PFSK-1 (cell line): Measurements from ENCODE around the gene RNF121.
A peak's percentile ranks its signal among the peaks of the same experiment; 100 is the strongest.

Experiments
- FOXP2 ChIP-seq: optimal IDR thresholded peaks from 2 replicates; pipeline ENCODE3; 2011; ENCODE audit warnings: borderline replicate concordance, control low read depth, inconsistent platforms; ENCODE audit not compliant: insufficient read depth; ENCODE audit errors: extremely low read length, extremely low read depth
- POLR2AphosphoS5 ChIP-seq: IDR thresholded peaks from 2 replicates; pipeline ENCODE4 v1.6.1; 2012; ENCODE audit warnings: low read depth, mild to moderate bottlenecking, control low read depth, low read length, moderate library complexity
- SIN3A ChIP-seq: IDR thresholded peaks from 2 replicates; pipeline ENCODE4 v1.6.1; 2012; ENCODE audit warnings: mild to moderate bottlenecking, low read length, moderate library complexity, borderline replicate concordance; ENCODE audit not compliant: insufficient read depth
- TAF1 ChIP-seq: IDR thresholded peaks from 2 replicates; pipeline ENCODE4 v1.6.1; 2012; ENCODE audit warnings: low read length, control low read depth, borderline replicate concordance; ENCODE audit not compliant: insufficient read depth
- TF ChIP-seq, protein P1 (sequence below), 2 experiments: IDR thresholded peaks; 2 replicates each; pipeline versions ENCODE4 v1.6.1 to v1.8.0; 2011 to 2012; ENCODE audit warnings: low read depth in 2 of 2, low read length in 2 of 2, control low read depth in 1 of 2, inconsistent platforms in 1 of 2, mild to moderate bottlenecking in 1 of 2, moderate library complexity in 1 of 2; ENCODE audit not compliant: insufficient read depth in 1 of 2

Gene RNF121

DNA sequence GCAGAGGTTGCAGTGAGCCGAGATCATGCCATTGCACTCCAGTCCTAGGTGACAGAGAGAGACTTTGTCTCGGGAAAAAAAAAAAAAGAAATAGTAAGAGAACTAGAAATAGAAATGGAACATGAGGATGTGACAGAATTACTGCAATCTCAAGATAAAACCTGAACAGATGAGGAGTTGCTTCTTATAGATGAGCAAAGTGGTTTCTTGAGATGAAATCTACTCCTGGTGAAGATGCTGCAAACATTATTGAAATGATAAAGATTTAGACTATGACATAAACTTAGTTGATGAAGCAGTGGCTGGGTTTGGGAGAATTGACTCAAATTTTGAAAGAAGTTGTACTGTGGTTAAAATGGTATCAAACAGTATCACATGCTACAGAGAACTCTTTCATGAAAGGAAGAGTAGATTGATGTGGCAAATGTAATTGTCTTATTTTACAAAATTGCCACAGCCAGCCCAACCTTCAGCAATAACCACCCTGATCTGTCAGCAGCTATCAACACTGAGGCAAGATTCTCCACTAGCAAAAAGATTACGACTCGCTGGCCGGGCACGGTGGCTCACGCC lies 14.1 kb upstream of the RNF121 start:
- no peak for TF ChIP-seq SIN3A
- TF ChIP-seq, protein P1, sequence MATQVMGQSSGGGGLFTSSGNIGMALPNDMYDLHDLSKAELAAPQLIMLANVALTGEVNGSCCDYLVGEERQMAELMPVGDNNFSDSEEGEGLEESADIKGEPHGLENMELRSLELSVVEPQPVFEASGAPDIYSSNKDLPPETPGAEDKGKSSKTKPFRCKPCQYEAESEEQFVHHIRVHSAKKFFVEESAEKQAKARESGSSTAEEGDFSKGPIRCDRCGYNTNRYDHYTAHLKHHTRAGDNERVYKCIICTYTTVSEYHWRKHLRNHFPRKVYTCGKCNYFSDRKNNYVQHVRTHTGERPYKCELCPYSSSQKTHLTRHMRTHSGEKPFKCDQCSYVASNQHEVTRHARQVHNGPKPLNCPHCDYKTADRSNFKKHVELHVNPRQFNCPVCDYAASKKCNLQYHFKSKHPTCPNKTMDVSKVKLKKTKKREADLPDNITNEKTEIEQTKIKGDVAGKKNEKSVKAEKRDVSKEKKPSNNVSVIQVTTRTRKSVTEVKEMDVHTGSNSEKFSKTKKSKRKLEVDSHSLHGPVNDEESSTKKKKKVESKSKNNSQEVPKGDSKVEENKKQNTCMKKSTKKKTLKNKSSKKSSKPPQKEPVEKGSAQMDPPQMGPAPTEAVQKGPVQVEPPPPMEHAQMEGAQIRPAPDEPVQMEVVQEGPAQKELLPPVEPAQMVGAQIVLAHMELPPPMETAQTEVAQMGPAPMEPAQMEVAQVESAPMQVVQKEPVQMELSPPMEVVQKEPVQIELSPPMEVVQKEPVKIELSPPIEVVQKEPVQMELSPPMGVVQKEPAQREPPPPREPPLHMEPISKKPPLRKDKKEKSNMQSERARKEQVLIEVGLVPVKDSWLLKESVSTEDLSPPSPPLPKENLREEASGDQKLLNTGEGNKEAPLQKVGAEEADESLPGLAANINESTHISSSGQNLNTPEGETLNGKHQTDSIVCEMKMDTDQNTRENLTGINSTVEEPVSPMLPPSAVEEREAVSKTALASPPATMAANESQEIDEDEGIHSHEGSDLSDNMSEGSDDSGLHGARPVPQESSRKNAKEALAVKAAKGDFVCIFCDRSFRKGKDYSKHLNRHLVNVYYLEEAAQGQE (IDR thresholded peaks at IDR 0.05; ENCODE audit: insufficient read depth in 1 of 2, low read depth in 2 of 2, low read length in 2 of 2): no peak
- no peak for TF ChIP-seq TAF1
- no peak for TF ChIP-seq FOXP2
- no peak for TF ChIP-seq POLR2AphosphoS5

DNA sequence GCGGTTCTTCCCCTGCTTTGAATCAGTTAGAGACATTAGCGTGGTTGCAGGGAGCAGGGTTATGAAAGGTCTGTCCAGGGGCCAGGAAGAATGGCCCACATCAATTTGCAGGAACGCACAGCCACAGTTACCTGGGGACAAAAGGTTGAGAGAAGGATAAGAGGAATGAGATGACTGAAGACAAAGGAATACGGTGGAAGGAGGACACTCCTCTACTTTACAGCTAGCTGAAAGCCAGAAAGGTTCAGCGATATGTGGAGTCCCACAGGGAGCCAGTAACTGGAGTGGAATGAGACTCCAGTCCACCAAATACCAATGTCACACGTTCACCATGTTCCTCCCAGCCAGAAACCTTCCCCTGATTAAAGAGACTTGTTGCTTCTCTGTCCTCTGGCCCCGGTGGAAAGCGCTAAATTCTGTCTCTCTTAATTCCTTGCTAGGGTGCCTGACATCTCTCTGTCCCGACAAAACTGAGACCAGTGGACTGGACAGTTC lies 11.2 kb upstream of the RNF121 start:
- TF ChIP-seq SIN3A (no peak), TAF1 (no peak)
- TF ChIP-seq, protein P1 (IDR thresholded peaks at IDR 0.05; ENCODE audit: insufficient read depth in 1 of 2, low read depth in 2 of 2, low read length in 2 of 2): no peak

DNA sequence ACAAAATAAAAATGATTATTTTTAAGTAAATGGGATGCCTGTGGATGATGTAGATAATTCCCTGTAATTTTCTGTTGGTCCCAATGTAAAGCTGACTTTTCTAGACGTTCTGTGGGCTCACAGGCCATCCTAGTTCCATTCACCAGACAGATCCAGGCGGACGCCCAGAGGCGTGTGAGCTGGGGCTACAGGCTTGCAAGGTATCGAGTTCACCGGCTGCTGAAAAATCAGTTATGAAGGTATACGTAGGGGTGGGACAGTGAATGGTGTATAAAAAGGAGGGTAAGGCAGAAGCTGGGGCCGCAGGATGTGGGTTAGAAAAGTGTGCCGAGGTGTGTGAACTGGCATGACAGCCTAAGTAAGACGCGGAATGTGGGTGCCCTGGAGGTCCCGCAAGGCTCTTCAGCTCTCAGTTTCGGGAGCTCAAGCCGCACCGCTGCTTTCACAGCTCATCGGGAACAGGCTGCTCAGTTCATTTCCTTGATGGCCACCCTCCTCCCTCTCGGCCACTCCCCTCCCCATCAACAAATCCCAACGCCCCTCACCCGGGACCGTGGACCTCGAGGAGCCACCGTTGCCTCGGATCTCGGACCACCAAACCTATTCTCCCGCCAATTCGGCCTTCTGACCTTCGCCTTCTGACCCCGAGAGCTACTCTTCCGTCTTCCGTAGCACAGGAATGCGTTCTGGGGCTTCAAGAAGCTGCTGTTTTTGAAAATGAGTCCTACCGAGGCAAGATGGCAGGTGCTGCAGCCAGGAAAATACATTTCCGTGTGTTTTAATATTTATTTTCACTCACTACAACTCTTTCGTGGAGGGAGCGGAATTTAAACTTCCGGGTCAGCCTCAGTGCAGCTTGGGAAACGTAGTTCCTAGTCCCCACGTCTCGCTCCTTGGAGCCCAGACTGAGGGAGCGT lies 768 bp upstream of the RNF121 start, which contains the start of gene XNDC1N:
Gene XNDC1N, minus strand, starts transcription at position 775 of the 917 bp plus-strand sequence. CDS start 5,241 bp downstream, outside the sequence.
- peak; percentile 61; the same call in 1 of the 2 replicates for TF ChIP-seq SIN3A
- TF ChIP-seq, protein P1 (IDR thresholded peaks at IDR 0.05; ENCODE audit: insufficient read depth in 1 of 2, low read depth in 2 of 2, low read length in 2 of 2): peak in 1 of 2 experiments; percentile 43; a peak in 1 of 4 replicates
- no peak for TF ChIP-seq TAF1
- TF ChIP-seq POLR2AphosphoS5: peak; percentile 58
- no peak for TF ChIP-seq FOXP2

DNA sequence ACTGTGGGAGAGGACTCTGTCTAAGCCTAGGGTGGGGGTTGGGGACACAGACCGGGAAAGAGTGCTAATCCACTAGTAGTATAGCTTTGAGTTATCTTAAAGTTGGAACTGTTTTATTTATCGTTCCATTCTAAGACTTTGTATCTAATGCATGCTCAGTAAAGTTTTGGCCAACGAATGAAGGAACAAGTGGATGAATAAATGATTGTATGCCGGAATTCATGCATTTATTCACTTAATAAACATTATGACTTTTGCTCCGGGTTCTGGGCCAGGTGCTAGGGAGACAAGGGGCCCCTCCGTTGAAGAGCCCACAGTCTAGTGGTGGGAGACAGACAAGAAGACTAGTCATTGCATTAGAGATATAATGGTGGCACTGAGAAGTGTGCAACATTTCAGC lies 645 bp downstream of the RNF121 start:
- TF ChIP-seq, protein P1 (IDR thresholded peaks at IDR 0.05; ENCODE audit: insufficient read depth in 1 of 2, low read depth in 2 of 2, low read length in 2 of 2): no peak
- TF ChIP-seq POLR2AphosphoS5 (no peak), FOXP2 (no peak)
